ENCODE data around the gene XIRP2. TPM values are rescaled to one million over a fixed set of nuclear protein-coding genes. Genes with fewer than 3 reads are reported as not detected.
A peak's percentile ranks its signal among the peaks of the same experiment; 100 is the strongest.

The XIRP2 gene
- polyA plus RNA-seq, 4 donors, result 0.03 to 7.3 (median 0.74) TPM

DNA sequence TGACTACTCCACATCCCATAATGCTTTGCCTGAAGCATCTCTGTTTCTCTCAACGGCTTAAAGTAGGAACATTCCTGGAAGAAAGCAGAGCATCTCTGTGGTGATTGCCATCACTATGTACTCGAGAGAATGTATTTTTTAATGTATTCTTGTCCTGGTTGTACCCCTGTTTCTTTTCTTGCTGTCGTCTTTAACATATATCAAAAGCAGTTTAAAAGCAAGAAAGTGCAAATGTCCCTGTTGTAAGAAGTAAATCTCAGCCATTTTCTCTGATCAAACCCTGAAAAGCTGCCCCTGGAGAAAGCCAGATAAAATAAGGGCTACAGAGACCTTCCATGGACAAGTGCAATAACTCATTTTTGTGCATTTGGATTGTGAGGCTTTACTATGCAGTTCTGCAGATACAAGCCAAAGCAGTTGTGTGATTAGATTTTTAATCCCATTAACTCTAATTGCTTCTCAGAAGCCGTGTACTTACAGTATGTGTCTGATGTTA lies 70.8 kb downstream of the XIRP2 start:
- WGBS, 3 donors, result 50 to 63% (median 53%) methylated on average over 4 of the region's 4 CpGs
- H3K4me1 ChIP-seq (ENCODE audit: control insufficient read depth in 3 of 3, insufficient read depth in 2 of 3, low read depth in 1 of 3, low read length in 2 of 3), result peaks cover 0 to 11% (median 0%) of the 10 kb centered on the region in 3 donors
- H3K36me3 ChIP-seq (ENCODE audit: control insufficient read depth in 3 of 3, insufficient read depth in 2 of 3, low read depth in 1 of 3, low read length in 3 of 3), result no peaks in the 10 kb centered on the region
- DNase-seq, result no peak
- no peaks in the 10 kb centered on the region for H3K27me3 ChIP-seq (ENCODE audit: control insufficient read depth in 3 of 3, insufficient read depth in 3 of 3, low read length in 3 of 3)
- H3K4me3 ChIP-seq (ENCODE audit: low read depth in 1 of 3, low read length in 3 of 3), result no peak overlapping the region
- no peak overlapping the region for H3K27ac ChIP-seq (ENCODE audit: low read depth in 1 of 3, low read length in 2 of 3)
- H3K9me3 ChIP-seq (ENCODE audit: control insufficient read depth in 2 of 2, insufficient read depth in 1 of 2, low read depth in 1 of 2, low read length in 1 of 2), result no peaks in the 10 kb centered on the region
- no peak for FAIRE-seq

DNA sequence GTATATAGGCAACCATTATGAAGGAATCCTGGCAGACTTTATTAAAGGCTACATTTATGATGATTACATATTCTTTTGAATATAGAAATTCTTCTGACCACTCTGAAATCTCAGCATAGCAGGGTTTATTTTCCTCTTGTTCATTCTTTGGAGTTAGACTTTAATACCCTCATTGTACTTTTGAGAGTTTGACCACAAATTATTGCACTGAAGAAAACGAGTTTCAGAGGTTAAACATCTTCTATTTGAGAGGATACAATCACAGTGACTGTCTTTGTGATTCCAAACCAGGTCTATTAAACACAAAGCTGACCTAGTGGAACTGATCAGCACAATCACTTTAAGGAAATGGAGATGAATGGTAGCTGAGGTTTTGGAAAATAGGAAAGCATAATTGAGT lies 71.3 kb downstream of the XIRP2 start:
- 15 to 45% (median 41%) methylated on average over 1 of the region's 1 CpG for WGBS, 3 donors
- no peaks in the 10 kb centered on the region for H3K9me3 ChIP-seq (ENCODE audit: control insufficient read depth in 2 of 2, insufficient read depth in 1 of 2, low read depth in 1 of 2, low read length in 1 of 2)
- no peak for FAIRE-seq
- no peak for DNase-seq
- no peaks in the 10 kb centered on the region for H3K36me3 ChIP-seq (ENCODE audit: control insufficient read depth in 3 of 3, insufficient read depth in 2 of 3, low read depth in 1 of 3, low read length in 3 of 3)
- no peaks in the 10 kb centered on the region for H3K27me3 ChIP-seq (ENCODE audit: control insufficient read depth in 3 of 3, insufficient read depth in 3 of 3, low read length in 3 of 3)
- H3K4me3 ChIP-seq (ENCODE audit: low read depth in 1 of 3, low read length in 3 of 3), result no peak overlapping the region
- no peak overlapping the region for H3K27ac ChIP-seq (ENCODE audit: low read depth in 1 of 3, low read length in 2 of 3)
- peaks cover 0 to 11% (median 0%) of the 10 kb centered on the region in 3 donors for H3K4me1 ChIP-seq (ENCODE audit: control insufficient read depth in 3 of 3, insufficient read depth in 2 of 3, low read depth in 1 of 3, low read length in 2 of 3)

DNA sequence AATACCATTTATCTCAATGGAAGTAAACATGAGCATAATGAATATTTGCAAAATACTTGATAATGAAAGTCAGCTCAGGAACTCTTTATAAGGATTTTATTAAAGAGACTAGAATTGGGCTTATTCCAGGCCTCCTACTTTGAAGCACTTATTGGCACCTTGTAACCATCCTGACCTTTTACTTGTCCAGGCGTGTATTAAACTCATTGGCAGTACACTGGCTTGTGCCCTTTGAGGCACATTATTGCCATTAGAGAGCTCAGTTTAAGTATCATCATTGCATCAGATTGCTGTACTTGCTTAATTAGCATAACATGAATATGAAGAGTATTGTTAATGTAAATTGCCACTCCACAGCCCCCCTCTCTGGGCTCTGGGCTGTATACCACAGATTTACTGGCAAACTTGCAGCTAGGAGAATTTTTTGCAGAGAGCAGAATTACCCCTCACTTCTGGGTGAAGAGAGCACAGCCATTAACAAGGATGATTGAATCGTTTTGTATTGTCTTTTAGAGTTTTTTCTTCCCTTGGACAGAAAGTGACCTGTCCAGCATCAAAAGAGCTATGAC lies 72.5 kb downstream of the XIRP2 start:
- no peaks in the 10 kb centered on the region for H3K36me3 ChIP-seq (ENCODE audit: control insufficient read depth in 3 of 3, insufficient read depth in 2 of 3, low read depth in 1 of 3, low read length in 3 of 3)
- H3K27me3 ChIP-seq (ENCODE audit: control insufficient read depth in 3 of 3, insufficient read depth in 3 of 3, low read length in 3 of 3), result no peaks in the 10 kb centered on the region
- FAIRE-seq, result no peak

DNA sequence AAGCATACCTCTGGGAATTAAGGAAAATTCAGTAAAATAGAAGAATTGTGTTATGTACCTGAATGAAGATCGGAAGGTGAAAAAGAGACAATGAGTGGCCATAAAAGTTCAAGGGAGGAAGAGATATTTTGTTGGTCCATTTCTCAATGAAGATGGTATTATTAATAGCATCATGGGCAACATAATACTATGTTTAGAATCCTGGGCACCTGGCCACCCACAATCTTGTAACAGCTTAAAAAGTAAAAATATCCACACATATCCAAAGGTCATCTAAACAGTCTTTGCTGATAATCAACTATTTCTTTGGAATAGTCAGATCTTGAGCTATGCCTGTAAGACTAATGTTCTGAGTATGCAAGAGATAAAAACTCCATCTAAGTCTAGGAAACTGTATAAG lies 73.7 kb downstream of the XIRP2 start:
- FAIRE-seq, result no peak

More for the DNA sequence above, 72.5 kb downstream of the XIRP2 start:
- H3K4me1 ChIP-seq (ENCODE audit: control insufficient read depth in 3 of 3, insufficient read depth in 2 of 3, low read depth in 1 of 3, low read length in 2 of 3), result peaks cover 0 to 11% (median 0%) of the 10 kb centered on the region in 3 donors
- no peak overlapping the region for H3K4me3 ChIP-seq (ENCODE audit: low read depth in 1 of 3, low read length in 3 of 3)
- WGBS, 3 donors, result 59 to 67% (median 62%) methylated on average over 2 of the region's 2 CpGs
- H3K27ac ChIP-seq (ENCODE audit: low read depth in 1 of 3, low read length in 2 of 3), result no peak overlapping the region
- no peak for DNase-seq
- H3K9me3 ChIP-seq (ENCODE audit: control insufficient read depth in 2 of 2, insufficient read depth in 1 of 2, low read depth in 1 of 2, low read length in 1 of 2), result no peaks in the 10 kb centered on the region

DNA sequence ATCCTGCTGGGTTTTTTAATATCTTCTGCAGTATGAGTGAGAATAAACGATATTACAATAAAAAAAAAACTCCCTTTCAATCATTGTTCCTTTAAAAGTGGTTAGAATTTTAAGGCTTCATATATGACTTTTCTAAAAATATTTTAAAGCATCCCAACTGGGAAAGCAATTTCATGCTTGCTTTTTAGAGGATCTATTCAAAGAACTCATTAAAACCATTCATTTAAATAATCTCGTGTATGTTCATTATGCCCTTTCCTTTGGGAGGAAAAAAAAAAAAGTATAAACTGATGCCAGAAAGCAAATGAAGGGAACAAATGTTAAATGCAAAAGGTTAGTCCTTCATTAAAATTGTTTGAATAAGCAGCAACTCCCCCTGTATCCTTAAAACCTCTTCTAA lies 81.2 kb downstream of the XIRP2 start:
- H3K4me1 ChIP-seq (ENCODE audit: control insufficient read depth in 3 of 3, insufficient read depth in 2 of 3, low read depth in 1 of 3, low read length in 2 of 3), result no peaks in the 10 kb centered on the region
- no peak for DNase-seq
- no peaks in the 10 kb centered on the region for H3K36me3 ChIP-seq (ENCODE audit: control insufficient read depth in 3 of 3, insufficient read depth in 2 of 3, low read depth in 1 of 3, low read length in 3 of 3)
- H3K27ac ChIP-seq (ENCODE audit: low read depth in 1 of 3, low read length in 2 of 3), result no peak overlapping the region
- no peaks in the 10 kb centered on the region for H3K9me3 ChIP-seq (ENCODE audit: control insufficient read depth in 2 of 2, insufficient read depth in 1 of 2, low read depth in 1 of 2, low read length in 1 of 2)
- no peak overlapping the region for H3K4me3 ChIP-seq (ENCODE audit: low read depth in 1 of 3, low read length in 3 of 3)
- FAIRE-seq, result no peak
- 76 to 80% (median 78%) methylated on average over 2 of the region's 2 CpGs for WGBS, 3 donors
- H3K27me3 ChIP-seq (ENCODE audit: control insufficient read depth in 3 of 3, insufficient read depth in 3 of 3, low read length in 3 of 3), result no peaks in the 10 kb centered on the region

More for the DNA sequence above, 73.7 kb downstream of the XIRP2 start:
- no peak overlapping the region for H3K4me3 ChIP-seq (ENCODE audit: low read depth in 1 of 3, low read length in 3 of 3)
- no peaks in the 10 kb centered on the region for H3K36me3 ChIP-seq (ENCODE audit: control insufficient read depth in 3 of 3, insufficient read depth in 2 of 3, low read depth in 1 of 3, low read length in 3 of 3)
- no peaks in the 10 kb centered on the region for H3K27me3 ChIP-seq (ENCODE audit: control insufficient read depth in 3 of 3, insufficient read depth in 3 of 3, low read length in 3 of 3)
- H3K9me3 ChIP-seq (ENCODE audit: control insufficient read depth in 2 of 2, insufficient read depth in 1 of 2, low read depth in 1 of 2, low read length in 1 of 2), result no peaks in the 10 kb centered on the region
- H3K27ac ChIP-seq (ENCODE audit: low read depth in 1 of 3, low read length in 2 of 3), result no peak overlapping the region
- WGBS, 3 donors, result 87 to 97% (median 94%) methylated on average over 1 of the region's 1 CpG
- DNase-seq, result no peak
- peaks cover 0 to 11% (median 0%) of the 10 kb centered on the region in 3 donors for H3K4me1 ChIP-seq (ENCODE audit: control insufficient read depth in 3 of 3, insufficient read depth in 2 of 3, low read depth in 1 of 3, low read length in 2 of 3)

DNA sequence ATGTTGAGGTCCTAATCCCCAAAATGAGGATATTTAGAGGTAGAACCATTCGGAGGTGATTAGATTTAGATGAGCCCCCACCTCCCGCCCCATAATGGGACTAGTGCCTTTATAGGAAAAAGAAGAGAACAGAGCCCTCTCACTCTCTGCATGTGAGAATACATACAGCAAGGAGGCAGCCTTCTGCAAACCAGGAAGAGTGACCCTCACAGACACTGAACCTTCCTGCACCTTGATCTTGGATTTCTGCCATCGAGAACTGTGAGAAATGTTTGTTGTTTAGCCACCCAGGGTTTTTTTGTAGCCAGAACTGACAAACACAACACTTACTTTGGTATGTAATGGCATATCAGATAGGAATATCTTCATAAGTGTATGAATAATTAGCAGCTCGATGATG lies 83.7 kb downstream of the XIRP2 start:
- 60 to 66% (median 60%) methylated on average over 4 of the region's 4 CpGs for WGBS, 3 donors
- Histone ChIP-seq H3K9me3 (ENCODE audit: control insufficient read depth in 2 of 2, insufficient read depth in 1 of 2, low read depth in 1 of 2, low read length in 1 of 2) (no peaks in the 10 kb centered on the region), H3K4me1 (ENCODE audit: control insufficient read depth in 3 of 3, insufficient read depth in 2 of 3, low read depth in 1 of 3, low read length in 2 of 3) (no peaks in the 10 kb centered on the region), H3K27ac (ENCODE audit: low read depth in 1 of 3, low read length in 2 of 3) (peak overlapping the region in 1 of 3 donors; percentile 11), H3K4me3 (ENCODE audit: low read depth in 1 of 3, low read length in 3 of 3) (no peak overlapping the region), H3K27me3 (ENCODE audit: control insufficient read depth in 3 of 3, insufficient read depth in 3 of 3, low read length in 3 of 3) (no peaks in the 10 kb centered on the region), H3K36me3 (ENCODE audit: control insufficient read depth in 3 of 3, insufficient read depth in 2 of 3, low read depth in 1 of 3, low read length in 3 of 3) (no peaks in the 10 kb centered on the region)
- no peak for DNase-seq
- no peak for FAIRE-seq

DNA sequence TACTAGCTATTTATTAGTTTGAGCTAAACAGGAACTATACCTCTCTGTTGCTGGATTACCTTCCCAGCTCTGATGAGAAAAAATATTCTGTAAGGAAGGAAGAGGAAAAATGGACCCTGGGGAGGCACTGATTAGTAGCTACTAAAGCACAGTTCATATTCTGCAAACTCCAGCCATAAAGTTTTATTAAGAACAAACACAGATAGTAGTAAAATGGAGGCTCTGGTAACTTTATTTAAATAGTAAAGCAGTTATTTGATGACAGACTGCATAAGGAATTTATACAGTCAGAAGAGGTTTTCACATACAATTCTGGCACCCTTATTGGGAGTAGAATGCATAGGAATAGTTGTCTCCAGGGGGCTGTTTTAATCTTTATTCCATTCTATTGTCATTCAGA lies 84.1 kb downstream of the XIRP2 start:
- Histone ChIP-seq H3K27me3 (ENCODE audit: control insufficient read depth in 3 of 3, insufficient read depth in 3 of 3, low read length in 3 of 3) (no peaks in the 10 kb centered on the region), H3K36me3 (ENCODE audit: control insufficient read depth in 3 of 3, insufficient read depth in 2 of 3, low read depth in 1 of 3, low read length in 3 of 3) (no peaks in the 10 kb centered on the region), H3K4me1 (ENCODE audit: control insufficient read depth in 3 of 3, insufficient read depth in 2 of 3, low read depth in 1 of 3, low read length in 2 of 3) (no peaks in the 10 kb centered on the region), H3K4me3 (ENCODE audit: low read depth in 1 of 3, low read length in 3 of 3) (no peak overlapping the region), H3K9me3 (ENCODE audit: control insufficient read depth in 2 of 2, insufficient read depth in 1 of 2, low read depth in 1 of 2, low read length in 1 of 2) (no peaks in the 10 kb centered on the region), H3K27ac (ENCODE audit: low read depth in 1 of 3, low read length in 2 of 3) (peak overlapping the region in 1 of 3 donors; percentile 11)
- DNase-seq (peak in 1 of 2 donors; percentile 38), FAIRE-seq (no peak)

DNA sequence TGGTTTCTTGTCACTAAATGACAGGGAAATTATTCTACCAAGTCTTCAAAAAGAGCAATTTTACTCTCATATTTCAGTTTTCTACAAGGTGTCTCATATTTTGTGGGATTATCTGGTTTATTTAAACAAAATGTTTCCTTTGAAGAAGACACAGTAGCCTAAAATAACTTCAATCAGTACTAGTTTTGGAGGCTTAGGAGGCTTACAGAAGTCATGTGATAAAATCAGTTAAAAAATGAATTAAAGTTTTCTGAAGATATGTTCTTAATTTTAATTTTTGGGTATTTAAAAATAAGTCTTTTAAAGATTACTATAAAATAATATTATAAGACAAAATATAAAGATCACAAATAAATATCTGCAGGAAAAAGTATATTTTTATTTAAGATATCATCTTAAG lies 95.9 kb downstream of the XIRP2 start:
- no peaks in the 10 kb centered on the region for H3K9me3 ChIP-seq (ENCODE audit: control insufficient read depth in 2 of 2, insufficient read depth in 1 of 2, low read depth in 1 of 2, low read length in 1 of 2)
- H3K27ac ChIP-seq (ENCODE audit: low read depth in 1 of 3, low read length in 2 of 3), result no peak overlapping the region
- no peak overlapping the region for H3K4me3 ChIP-seq (ENCODE audit: low read depth in 1 of 3, low read length in 3 of 3)
- H3K4me1 ChIP-seq (ENCODE audit: control insufficient read depth in 3 of 3, insufficient read depth in 2 of 3, low read depth in 1 of 3, low read length in 2 of 3), result no peaks in the 10 kb centered on the region
- FAIRE-seq (peak; percentile 74), DNase-seq (no peak)
- no peaks in the 10 kb centered on the region for H3K36me3 ChIP-seq (ENCODE audit: control insufficient read depth in 3 of 3, insufficient read depth in 2 of 3, low read depth in 1 of 3, low read length in 3 of 3)
- no peaks in the 10 kb centered on the region for H3K27me3 ChIP-seq (ENCODE audit: control insufficient read depth in 3 of 3, insufficient read depth in 3 of 3, low read length in 3 of 3)

DNA sequence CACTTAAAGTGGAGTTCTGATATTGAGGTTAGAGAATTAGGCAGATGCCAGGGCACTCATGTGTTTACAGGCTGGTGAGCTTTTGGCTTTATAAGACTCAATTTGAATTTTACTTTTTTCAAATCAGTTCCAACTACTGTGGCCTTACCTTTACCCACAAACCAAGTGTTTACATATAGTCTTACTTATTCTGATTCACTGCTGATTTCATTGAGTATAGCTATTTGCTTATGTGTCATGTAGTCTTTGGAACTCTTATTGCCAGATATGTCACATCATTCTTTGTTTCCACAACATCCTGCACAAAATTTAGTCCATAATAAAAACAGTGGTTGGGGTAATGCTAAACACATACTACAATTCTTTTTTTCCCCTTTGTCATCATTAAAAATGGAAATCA lies 96.5 kb downstream of the XIRP2 start:
- Histone ChIP-seq H3K27me3 (ENCODE audit: control insufficient read depth in 3 of 3, insufficient read depth in 3 of 3, low read length in 3 of 3) (no peaks in the 10 kb centered on the region), H3K4me1 (ENCODE audit: control insufficient read depth in 3 of 3, insufficient read depth in 2 of 3, low read depth in 1 of 3, low read length in 2 of 3) (no peaks in the 10 kb centered on the region), H3K9me3 (ENCODE audit: control insufficient read depth in 2 of 2, insufficient read depth in 1 of 2, low read depth in 1 of 2, low read length in 1 of 2) (no peaks in the 10 kb centered on the region), H3K27ac (ENCODE audit: low read depth in 1 of 3, low read length in 2 of 3) (no peak overlapping the region), H3K36me3 (ENCODE audit: control insufficient read depth in 3 of 3, insufficient read depth in 2 of 3, low read depth in 1 of 3, low read length in 3 of 3) (no peaks in the 10 kb centered on the region), H3K4me3 (ENCODE audit: low read depth in 1 of 3, low read length in 3 of 3) (no peak overlapping the region)
- DNase-seq (no peak), FAIRE-seq (no peak)

Data from small intestine (tissue), 7 donors.